GM18508 (cell line): Measurements from ENCODE around the gene ZNF57.
A peak's percentile ranks its signal among the peaks of the same experiment; 100 is the strongest.
"Not testable (repeated sequence)": the region's sequence is repeated elsewhere in the genome, so short reads cannot be mapped to it uniquely, and the experiment has no call there.

Experiments
- ATAC-seq: cut with Tn5 transposase; IDR thresholded peaks from one replicate; pipeline ENCODE4 v1.9.1; 2021; ENCODE audit warnings: moderate number of reproducible peaks; ENCODE audit not compliant: insufficient read depth, unreplicated experiment

Gene ZNF57

GRCh38 chr19:2890531-2890930, 10.2 kb upstream of the ZNF57 start:
- ATAC-seq, result not testable (repeated sequence)

GRCh38 chr19:2896694-2897093, 4.0 kb upstream of the ZNF57 start:
- no peak for ATAC-seq

GRCh38 chr19:2902590-2903218, 2.0 kb downstream of the ZNF57 start:
- no peak for ATAC-seq

GRCh38 chr19:2903326-2903725, 2.6 kb downstream of the ZNF57 start:
- not testable (repeated sequence) for ATAC-seq

- ATAC-seq, result no peak
Observed at GRCh38 chr19:2905918-2906519, 5.3 kb downstream of the ZNF57 start.

GRCh38 chr19:2906631-2907195, 6.0 kb downstream of the ZNF57 start:
- ATAC-seq, result no peak

- ATAC-seq, result no peak
Observed at GRCh38 chr19:2912306-2912705, 11.6 kb downstream of the ZNF57 start.

- ATAC-seq, result no peak
Observed at GRCh38 chr19:2917275-2918184, 16.8 kb downstream of the ZNF57 start.

GRCh38 chr19:2922987-2923386, 22.3 kb downstream of the ZNF57 start:
- ATAC-seq, result no peak

GRCh38 chr19:2923510-2923909, 22.8 kb downstream of the ZNF57 start:
- ATAC-seq, result no peak

- no peak for ATAC-seq
Observed at GRCh38 chr19:2926341-2927031, 25.8 kb downstream of the ZNF57 start.

- ATAC-seq, result no peak
Observed at GRCh38 chr19:2927032-2927430, 26.3 kb downstream of the ZNF57 start.

- ATAC-seq, result no peak
Observed at GRCh38 chr19:2933490-2933910, 32.8 kb downstream of the ZNF57 start.

GRCh38 chr19:2935863-2936262, 35.1 kb downstream of the ZNF57 start:
- not testable (repeated sequence) for ATAC-seq

- no peak for ATAC-seq
Observed at GRCh38 chr19:2942928-2943640, 42.4 kb downstream of the ZNF57 start.

- no peak for ATAC-seq
Observed at GRCh38 chr19:2944403-2944774, 43.7 kb downstream of the ZNF57 start.

- peak; percentile 87 for ATAC-seq
Observed at GRCh38 chr19:2944775-2945574, 44.2 kb downstream of the ZNF57 start, which contains the start of gene ZNF77. Gene ZNF77 (minus strand): TSS chr19:2944971. CDS start chr19:2944840, 131 bp downstream.

- ATAC-seq, result no peak
Observed at GRCh38 chr19:2945575-2946184, 45.0 kb downstream of the ZNF57 start.
